Measurements from ENCODE around the gene RADIL. TPM values are rescaled to one million over a fixed set of nuclear protein-coding genes. Genes with fewer than 3 reads are reported as not detected.

RADIL gene
- polyA plus RNA-seq, 1 donor (not counting 4 experiments of a cell fraction or from before 2014, with no cell fraction given), result not detected

DNA sequence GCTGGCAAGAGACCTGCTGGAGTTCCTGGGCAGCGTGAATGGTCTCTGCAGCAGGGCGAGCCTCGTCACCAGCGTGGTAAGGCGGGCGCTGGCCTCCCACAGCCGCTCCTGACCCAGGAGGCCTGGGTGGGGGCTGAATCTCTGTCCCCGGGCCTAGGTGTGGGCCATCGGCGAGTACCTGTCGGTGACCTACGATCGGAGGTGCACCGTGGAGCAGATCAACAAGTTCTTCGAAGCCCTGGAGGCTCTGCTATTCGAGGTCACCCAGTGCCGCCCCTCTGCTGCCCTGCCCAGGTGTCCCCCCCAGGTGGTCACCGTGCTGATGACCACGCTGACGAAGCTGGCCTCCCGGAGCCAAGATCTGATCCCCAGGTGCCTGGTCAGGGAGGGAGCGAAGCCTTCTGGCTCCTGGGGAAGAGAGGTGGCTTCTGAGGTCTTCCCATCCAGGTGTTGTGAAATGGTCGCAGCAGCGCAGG, 93.0 kb downstream of the RADIL start:
- Histone ChIP-seq H3K4me3 (ENCODE audit: control insufficient read depth in 2 of 3, extremely low read depth in 1 of 3, insufficient read depth in 2 of 3, low read depth in 1 of 3, low read length in 3 of 3) (no peak overlapping the region), H3K9me1 (ENCODE audit: control insufficient read depth, extremely low read depth, insufficient read depth, low read length) (no peaks in the 10 kb centered on the region), H2AFZ (ENCODE audit: control insufficient read depth, low read length) (no peak overlapping the region), H3K27me3 (ENCODE audit: control insufficient read depth, extremely low read depth, insufficient read depth, low read length) (no peaks in the 10 kb centered on the region), H3K27ac (ENCODE audit: control insufficient read depth, insufficient read depth, low read length) (no peak overlapping the region), H4K20me1 (ENCODE audit: control insufficient read depth, extremely low read depth, insufficient read depth, low read length) (no peaks in the 10 kb centered on the region), H3K9me3 (ENCODE audit: control insufficient read depth, low read depth, low read length) (no peaks in the 10 kb centered on the region), H3K79me2 (ENCODE audit: control insufficient read depth, insufficient read depth, low read length) (no peaks in the 10 kb centered on the region), H3K4me2 (ENCODE audit: control insufficient read depth, extremely low read depth, insufficient read depth, low read depth, low read length) (no peak overlapping the region), H3K9ac (ENCODE audit: control insufficient read depth, extremely low read depth, insufficient read depth, low read length) (no peak overlapping the region), H3K4me1 (ENCODE audit: control insufficient read depth, extremely low read depth, insufficient read depth, low read length) (no peaks in the 10 kb centered on the region), H3K36me3 (ENCODE audit: control insufficient read depth in 2 of 2, extremely low read depth in 1 of 2, insufficient read depth in 2 of 2, low read length in 2 of 2) (peaks cover 18 to 37% of the 10 kb centered on the region in 2 experiments)
- TF ChIP-seq EZH2 (IDR thresholded peaks at IDR 0.05; ENCODE audit: low read length), result no peak
- TF ChIP-seq, protein P1, sequence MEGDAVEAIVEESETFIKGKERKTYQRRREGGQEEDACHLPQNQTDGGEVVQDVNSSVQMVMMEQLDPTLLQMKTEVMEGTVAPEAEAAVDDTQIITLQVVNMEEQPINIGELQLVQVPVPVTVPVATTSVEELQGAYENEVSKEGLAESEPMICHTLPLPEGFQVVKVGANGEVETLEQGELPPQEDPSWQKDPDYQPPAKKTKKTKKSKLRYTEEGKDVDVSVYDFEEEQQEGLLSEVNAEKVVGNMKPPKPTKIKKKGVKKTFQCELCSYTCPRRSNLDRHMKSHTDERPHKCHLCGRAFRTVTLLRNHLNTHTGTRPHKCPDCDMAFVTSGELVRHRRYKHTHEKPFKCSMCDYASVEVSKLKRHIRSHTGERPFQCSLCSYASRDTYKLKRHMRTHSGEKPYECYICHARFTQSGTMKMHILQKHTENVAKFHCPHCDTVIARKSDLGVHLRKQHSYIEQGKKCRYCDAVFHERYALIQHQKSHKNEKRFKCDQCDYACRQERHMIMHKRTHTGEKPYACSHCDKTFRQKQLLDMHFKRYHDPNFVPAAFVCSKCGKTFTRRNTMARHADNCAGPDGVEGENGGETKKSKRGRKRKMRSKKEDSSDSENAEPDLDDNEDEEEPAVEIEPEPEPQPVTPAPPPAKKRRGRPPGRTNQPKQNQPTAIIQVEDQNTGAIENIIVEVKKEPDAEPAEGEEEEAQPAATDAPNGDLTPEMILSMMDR (optimal IDR thresholded peaks at IDR 0.05 in 1 of 3, IDR thresholded peaks at IDR 0.05 in 1 of 3, conservative IDR thresholded peaks at IDR 0.05 in 1 of 3; ENCODE audit: extremely low read depth in 1 of 3, insufficient read depth in 2 of 3, low read length in 3 of 3), result no peak
- dilution Hi-C loops (cut with MboI; ENCODE audit: extremely low pct_ligation_motif_present, low sequenced_read_pairs), result no loop called here
- FAIRE-seq (no peak), DNase-seq (ENCODE audit: low read depth, low spot score) (no peak)

DNA sequence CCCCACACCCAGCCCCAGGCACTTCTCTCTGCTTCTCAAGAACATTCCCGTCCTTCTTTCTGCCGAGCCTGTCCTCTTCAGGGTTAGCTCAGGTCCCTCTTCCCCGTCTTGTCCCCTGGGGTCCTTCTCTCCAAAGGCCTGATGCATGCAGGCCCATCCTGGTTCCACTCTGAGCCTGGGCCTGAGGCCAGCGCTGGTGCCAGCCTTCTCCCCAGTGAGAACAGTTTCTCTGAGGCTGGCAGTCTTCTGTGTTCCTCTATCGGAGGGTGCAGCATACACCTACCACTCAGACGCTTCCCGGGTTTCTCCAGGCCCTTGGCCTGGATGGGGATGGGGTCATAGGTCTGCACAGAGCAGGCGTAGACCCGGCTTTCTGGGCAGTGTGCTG, 93.4 kb downstream of the RADIL start:
- Histone ChIP-seq H3K27me3 (ENCODE audit: control insufficient read depth, extremely low read depth, insufficient read depth, low read length) (no peaks in the 10 kb centered on the region), H3K4me2 (ENCODE audit: control insufficient read depth, extremely low read depth, insufficient read depth, low read depth, low read length) (no peak overlapping the region), H3K9ac (ENCODE audit: control insufficient read depth, extremely low read depth, insufficient read depth, low read length) (no peak overlapping the region), H3K36me3 (ENCODE audit: control insufficient read depth in 2 of 2, extremely low read depth in 1 of 2, insufficient read depth in 2 of 2, low read length in 2 of 2) (peaks cover 18 to 40% of the 10 kb centered on the region in 2 experiments), H2AFZ (ENCODE audit: control insufficient read depth, low read length) (no peak overlapping the region), H3K79me2 (ENCODE audit: control insufficient read depth, insufficient read depth, low read length) (no peaks in the 10 kb centered on the region), H3K27ac (ENCODE audit: control insufficient read depth, insufficient read depth, low read length) (no peak overlapping the region), H4K20me1 (ENCODE audit: control insufficient read depth, extremely low read depth, insufficient read depth, low read length) (no peaks in the 10 kb centered on the region), H3K9me1 (ENCODE audit: control insufficient read depth, extremely low read depth, insufficient read depth, low read length) (no peaks in the 10 kb centered on the region), H3K4me1 (ENCODE audit: control insufficient read depth, extremely low read depth, insufficient read depth, low read length) (no peaks in the 10 kb centered on the region), H3K9me3 (ENCODE audit: control insufficient read depth, low read depth, low read length) (no peaks in the 10 kb centered on the region), H3K4me3 (ENCODE audit: control insufficient read depth in 2 of 3, extremely low read depth in 1 of 3, insufficient read depth in 2 of 3, low read depth in 1 of 3, low read length in 3 of 3) (no peak overlapping the region)
- dilution Hi-C loops (cut with MboI; ENCODE audit: extremely low pct_ligation_motif_present, low sequenced_read_pairs), result no loop called here
- DNase-seq (ENCODE audit: low read depth, low spot score) (no peak), FAIRE-seq (no peak)
- no peak for TF ChIP-seq EZH2 (IDR thresholded peaks at IDR 0.05; ENCODE audit: low read length)
- TF ChIP-seq, protein P1 (optimal IDR thresholded peaks at IDR 0.05 in 1 of 3, IDR thresholded peaks at IDR 0.05 in 1 of 3, conservative IDR thresholded peaks at IDR 0.05 in 1 of 3; ENCODE audit: extremely low read depth in 1 of 3, insufficient read depth in 2 of 3, low read length in 3 of 3), result no peak

Data from keratinocyte (primary cell).